ENCODE data around the gene KCTD21.

The KCTD21 gene

GRCh38 chr11:78219493-78220217 is 31.2 kb upstream of the KCTD21 start:
- DNase-seq (ENCODE audit: insufficient read length, low spot score) (no peak), FAIRE-seq (no peak)

GRCh38 chr11:78218707-78219492 is 30.5 kb upstream of the KCTD21 start:
- FAIRE-seq, result no peak
- no peak for DNase-seq (ENCODE audit: insufficient read length, low spot score)

- peak; percentile 68 for FAIRE-seq
- no peak for DNase-seq (ENCODE audit: insufficient read length, low spot score)
Measured at GRCh38 chr11:78217650-78218541, 29.5 kb upstream of the KCTD21 start.

GRCh38 chr11:78216571-78217287 is 28.3 kb upstream of the KCTD21 start:
- DNase-seq (ENCODE audit: insufficient read length, low spot score) (no peak), FAIRE-seq (no peak)

GRCh38 chr11:78216021-78216420 is 27.6 kb upstream of the KCTD21 start:
- FAIRE-seq, result no peak
- DNase-seq (ENCODE audit: insufficient read length, low spot score), result no peak

GRCh38 chr11:78214331-78215194 is 26.1 kb upstream of the KCTD21 start:
- DNase-seq (ENCODE audit: insufficient read length, low spot score) (no peak), FAIRE-seq (no peak)

GRCh38 chr11:78213526-78214330 is 25.3 kb upstream of the KCTD21 start:
- FAIRE-seq, result no peak

GRCh38 chr11:78212586-78213371 is 24.4 kb upstream of the KCTD21 start:
- peak; percentile 51 for FAIRE-seq
- DNase-seq (ENCODE audit: insufficient read length, low spot score), result no peak

More at GRCh38 chr11:78213526-78214330, 25.3 kb upstream of the KCTD21 start:
- no peak for DNase-seq (ENCODE audit: insufficient read length, low spot score)

- DNase-seq (ENCODE audit: insufficient read length, low spot score) (no peak), FAIRE-seq (no peak)
Measured at GRCh38 chr11:78211565-78211964, 23.1 kb upstream of the KCTD21 start.

- DNase-seq (ENCODE audit: insufficient read length, low spot score), result no peak
- FAIRE-seq, result no peak
Measured at GRCh38 chr11:78210000-78210608, 21.7 kb upstream of the KCTD21 start.

- DNase-seq (ENCODE audit: insufficient read length, low spot score), result no peak
- no peak for FAIRE-seq
Measured at GRCh38 chr11:78209478-78209877, 21.1 kb upstream of the KCTD21 start.

GRCh38 chr11:78208257-78209165 is 20.1 kb upstream of the KCTD21 start:
- peak; percentile 9 for FAIRE-seq

GRCh38 chr11:78207532-78208256 is 19.3 kb upstream of the KCTD21 start:
- FAIRE-seq (no peak), DNase-seq (ENCODE audit: insufficient read length, low spot score) (no peak)

More at GRCh38 chr11:78208257-78209165, 20.1 kb upstream of the KCTD21 start:
- DNase-seq (ENCODE audit: insufficient read length, low spot score), result no peak

GRCh38 chr11:78205691-78206090 is 17.3 kb upstream of the KCTD21 start:
- DNase-seq (ENCODE audit: insufficient read length, low spot score) (no peak), FAIRE-seq (no peak)

- FAIRE-seq (no peak), DNase-seq (ENCODE audit: insufficient read length, low spot score) (no peak)
Measured at GRCh38 chr11:78205256-78205655, 16.8 kb upstream of the KCTD21 start.

- no peak for DNase-seq (ENCODE audit: insufficient read length, low spot score)
- no peak for FAIRE-seq
Measured at GRCh38 chr11:78203184-78203583, 14.8 kb upstream of the KCTD21 start.
